Measurements from ENCODE around the gene STAP2.

The STAP2 gene

DNA sequence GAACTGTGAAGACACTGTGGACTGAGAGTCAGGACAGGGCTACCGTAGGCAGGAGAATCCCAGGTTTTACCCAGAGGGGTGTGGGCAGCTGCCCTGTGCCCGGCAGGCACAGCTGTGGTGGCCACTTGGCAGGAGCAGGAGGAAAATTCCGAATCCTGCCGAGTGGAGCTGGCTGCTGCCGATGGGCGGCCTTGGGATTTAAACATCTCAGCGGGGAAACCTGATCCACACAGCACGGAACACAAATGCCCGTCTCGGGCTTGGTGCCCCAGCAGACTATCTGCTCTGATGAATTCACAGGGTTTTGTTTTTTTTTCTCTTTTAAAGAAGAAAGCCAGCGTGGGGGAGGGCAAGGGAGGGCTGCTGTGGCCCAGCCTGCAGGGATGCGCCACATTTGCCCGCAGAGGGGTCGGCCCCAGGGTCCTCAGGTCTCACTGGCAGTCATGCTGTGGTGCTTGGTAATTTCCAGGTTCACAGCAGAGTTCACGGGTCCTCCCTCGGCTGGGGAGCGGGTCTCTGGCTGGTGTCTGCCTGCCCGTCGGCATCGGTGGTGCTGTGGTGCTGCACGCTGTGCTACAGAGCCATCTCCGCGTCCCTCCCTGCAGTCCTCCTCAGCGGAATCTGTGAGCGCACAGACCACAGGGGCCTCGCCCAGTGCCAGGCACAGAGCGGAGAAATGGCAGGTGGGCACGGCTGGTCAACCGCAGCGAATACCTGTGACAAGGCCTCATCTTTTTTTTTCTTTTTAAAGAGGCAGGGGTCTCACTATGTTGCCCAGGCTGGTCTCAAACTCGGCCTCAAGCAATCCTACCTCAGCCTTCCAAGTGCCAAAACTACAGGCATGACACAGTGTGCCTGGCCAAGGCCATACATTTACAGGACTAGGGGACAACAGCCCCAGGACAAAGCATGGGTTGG lies 32.9 kb upstream of the STAP2 start:
- in situ Hi-C loops (cut with HindIII; ENCODE audit: low sequenced_read_pairs) = no loop called here

DNA sequence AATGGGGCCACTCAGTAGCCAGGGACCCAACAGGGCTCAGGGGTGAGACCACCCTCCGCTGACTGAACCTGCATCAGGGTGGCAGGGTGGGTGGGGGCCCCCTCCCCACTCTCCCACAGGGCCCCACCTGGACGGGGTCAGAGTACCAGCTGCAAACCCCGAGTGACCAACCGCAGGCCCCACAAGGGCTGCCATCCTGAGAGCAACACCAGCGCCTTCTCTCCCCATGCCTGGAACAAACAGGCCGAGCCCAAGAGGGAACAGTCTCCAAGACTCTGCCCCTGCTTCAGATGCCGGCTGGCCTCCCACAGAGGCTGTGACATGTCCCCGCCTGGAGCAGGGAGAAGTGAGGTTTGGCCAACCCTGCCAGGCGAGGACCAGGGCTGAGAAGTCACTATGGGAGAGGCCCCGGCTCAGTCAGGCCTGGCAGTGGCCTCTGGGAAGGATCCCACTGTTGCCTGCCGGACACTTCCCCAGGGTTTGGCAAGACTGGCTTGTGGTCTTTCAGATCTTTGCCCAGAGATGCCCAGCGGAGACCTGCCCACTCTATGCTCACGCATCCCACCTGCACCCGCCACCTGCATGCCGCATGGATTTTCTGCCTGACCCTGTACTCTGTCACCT lies 31.9 kb upstream of the STAP2 start:
- in situ Hi-C loops (cut with HindIII; ENCODE audit: low sequenced_read_pairs) = no loop called here

DNA sequence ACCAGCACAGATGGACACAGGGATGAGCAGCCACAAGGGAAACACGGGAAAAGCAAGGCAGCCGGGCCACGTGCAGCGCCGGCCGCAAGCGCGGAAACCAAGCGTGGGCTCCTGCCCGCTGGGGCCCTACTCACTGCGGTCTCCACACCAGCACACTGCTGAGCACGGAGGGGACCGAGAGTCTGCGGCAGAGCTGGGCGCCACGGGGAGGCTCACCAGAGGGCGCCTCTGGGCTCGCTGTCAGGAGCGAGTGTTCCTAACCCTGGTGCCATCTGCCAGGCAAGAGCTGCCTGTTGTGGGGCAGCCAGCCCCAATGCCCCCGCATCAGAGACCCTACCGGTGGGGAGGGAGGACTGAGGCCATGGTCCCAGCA lies 31.2 kb upstream of the STAP2 start:
- in situ Hi-C loops (cut with HindIII; ENCODE audit: low sequenced_read_pairs) = no loop called here

DNA sequence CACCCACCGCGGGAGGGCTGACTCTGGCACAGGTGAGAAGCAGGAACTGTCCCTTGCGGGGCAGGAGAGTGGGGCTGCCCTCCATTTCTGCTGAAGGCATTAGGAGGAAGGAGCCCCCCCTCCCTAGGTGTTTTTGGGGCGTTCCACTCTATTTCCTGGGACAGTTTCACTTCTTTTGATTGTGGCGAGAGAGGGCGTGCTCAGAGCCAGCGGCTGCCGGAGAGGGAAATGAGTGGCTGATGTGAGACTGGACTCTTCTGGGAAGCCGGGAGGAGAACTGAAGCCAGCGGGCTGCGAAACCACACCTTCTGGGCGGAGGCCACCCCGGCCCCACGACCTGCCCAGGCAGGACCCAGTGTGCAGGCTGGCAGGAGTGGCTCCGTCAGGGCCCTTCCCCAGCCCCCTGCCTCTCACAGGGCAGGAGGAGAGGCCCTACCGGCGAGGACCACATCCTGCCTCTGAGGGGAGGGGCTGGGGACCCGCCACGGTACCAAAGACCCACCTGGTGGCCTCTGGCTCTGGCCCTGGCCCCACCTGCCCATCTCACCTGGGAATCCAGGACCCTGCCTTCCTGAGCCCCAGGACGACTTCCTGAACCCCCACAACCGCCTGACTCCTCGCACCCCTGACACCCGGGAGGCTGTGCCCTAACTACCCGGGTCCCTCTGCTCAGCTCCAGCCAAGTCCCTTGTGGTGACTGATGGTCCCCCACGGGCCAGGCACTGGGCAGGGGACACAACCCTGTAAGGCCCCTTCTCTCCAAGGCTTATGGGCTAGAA lies 30.7 kb upstream of the STAP2 start:
- in situ Hi-C loops (cut with HindIII; ENCODE audit: low sequenced_read_pairs) = no loop called here

DNA sequence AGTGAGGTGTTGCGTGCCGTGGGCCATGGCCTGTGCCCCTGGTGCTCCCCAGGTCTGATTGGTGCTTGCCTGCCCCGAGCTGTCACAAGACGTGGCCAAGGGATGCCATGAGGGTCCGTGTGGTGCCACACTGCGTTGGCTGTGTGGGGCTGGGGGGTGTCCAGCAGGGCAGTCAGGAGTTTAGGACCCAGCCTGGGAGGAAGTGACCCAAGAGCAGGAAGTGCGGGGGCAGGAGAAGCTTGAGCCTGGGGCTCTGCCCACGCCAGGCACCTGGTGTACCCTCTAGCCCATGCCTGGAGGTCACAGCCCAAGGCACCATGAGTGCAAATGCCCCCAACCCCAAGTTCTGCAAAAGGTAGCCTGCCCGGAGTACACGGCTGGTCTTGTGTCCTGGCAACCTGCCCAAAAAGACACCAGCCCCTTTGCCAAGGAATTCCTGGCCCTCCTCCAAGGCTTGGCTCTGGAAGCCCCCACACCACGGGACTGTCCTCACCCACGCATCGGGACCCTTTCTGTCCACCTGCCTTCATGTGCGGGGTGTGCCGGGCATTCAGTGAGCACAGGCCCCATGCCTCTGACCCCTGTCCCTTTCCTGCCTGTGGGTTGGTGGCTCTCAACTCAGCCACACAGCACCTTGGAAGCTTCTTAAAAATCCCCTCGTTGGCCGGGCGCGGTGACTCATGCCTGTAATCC lies 29.6 kb upstream of the STAP2 start:
- in situ Hi-C loops (cut with HindIII; ENCODE audit: low sequenced_read_pairs) = no loop called here

DNA sequence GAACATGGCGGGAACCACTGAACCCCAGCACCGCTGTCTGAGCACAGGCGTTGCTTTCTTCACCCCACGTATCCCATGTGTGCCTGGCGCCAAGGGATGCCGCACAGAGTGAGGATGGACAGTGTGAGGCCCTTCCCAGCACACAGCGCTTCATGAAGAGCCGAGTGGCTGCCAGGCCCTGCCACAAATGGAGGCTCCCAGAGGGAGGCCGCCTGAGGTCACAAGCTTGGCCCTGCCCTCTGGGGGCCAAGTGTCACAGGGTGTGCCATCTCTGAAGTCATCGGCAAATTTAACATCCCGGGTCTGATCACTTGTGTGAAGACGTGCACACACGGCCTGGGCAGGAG lies 29.1 kb upstream of the STAP2 start:
- in situ Hi-C loops (cut with HindIII; ENCODE audit: low sequenced_read_pairs) = no loop called here

DNA sequence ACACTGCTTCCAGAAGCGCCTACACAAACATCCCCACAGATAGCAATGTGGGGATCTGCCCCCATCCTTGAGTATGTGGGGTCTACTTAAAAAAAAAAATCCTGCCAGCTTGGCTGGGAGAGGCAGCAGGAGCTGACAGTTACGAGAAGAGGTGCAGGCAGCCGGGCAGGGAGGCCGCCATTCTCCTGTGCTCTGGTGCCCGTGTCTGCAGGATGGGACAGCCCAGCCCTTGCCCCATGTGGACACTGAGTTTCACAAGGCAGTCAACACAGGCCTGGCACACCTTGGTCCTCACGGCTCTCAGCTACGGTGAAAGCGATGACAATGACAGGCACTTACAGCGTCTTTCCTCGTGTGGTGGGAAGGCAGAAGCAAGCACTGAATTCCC lies 28.7 kb upstream of the STAP2 start:
- in situ Hi-C loops (cut with HindIII; ENCODE audit: low sequenced_read_pairs) = no loop called here

DNA sequence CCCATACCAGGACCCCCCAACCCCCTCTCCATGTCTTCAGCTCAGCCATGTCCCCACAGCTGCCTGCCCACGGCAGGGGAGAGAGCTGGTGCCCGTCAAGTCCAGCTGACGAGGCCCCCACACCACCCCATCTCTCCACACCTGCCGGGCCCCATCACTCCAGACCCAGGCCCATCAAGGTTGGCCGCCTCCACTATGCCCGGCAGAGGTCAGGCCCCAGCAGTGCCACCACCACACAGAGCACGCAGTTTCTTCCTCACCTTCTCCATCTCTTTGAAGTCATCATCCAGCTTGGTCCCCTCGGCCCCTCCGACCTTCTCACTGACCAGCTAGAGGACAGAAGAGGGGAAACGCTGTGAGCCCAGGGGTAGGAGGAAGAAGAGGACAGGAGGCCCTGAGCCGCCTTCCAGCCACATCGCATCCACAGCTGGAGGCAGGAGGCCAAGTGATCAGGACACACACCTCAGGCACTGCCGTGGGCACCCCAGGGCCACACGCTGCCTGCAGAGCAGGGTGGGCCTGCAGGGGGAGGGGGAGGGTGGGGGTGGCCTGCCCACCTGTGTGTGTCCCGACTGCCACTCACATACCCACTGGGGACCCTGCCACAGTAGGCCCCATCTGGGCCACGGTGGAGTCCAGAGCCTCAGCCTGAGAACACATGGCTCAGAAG lies 28.2 kb upstream of the STAP2 start:
- in situ Hi-C loops (cut with HindIII; ENCODE audit: low sequenced_read_pairs) = no loop called here

DNA sequence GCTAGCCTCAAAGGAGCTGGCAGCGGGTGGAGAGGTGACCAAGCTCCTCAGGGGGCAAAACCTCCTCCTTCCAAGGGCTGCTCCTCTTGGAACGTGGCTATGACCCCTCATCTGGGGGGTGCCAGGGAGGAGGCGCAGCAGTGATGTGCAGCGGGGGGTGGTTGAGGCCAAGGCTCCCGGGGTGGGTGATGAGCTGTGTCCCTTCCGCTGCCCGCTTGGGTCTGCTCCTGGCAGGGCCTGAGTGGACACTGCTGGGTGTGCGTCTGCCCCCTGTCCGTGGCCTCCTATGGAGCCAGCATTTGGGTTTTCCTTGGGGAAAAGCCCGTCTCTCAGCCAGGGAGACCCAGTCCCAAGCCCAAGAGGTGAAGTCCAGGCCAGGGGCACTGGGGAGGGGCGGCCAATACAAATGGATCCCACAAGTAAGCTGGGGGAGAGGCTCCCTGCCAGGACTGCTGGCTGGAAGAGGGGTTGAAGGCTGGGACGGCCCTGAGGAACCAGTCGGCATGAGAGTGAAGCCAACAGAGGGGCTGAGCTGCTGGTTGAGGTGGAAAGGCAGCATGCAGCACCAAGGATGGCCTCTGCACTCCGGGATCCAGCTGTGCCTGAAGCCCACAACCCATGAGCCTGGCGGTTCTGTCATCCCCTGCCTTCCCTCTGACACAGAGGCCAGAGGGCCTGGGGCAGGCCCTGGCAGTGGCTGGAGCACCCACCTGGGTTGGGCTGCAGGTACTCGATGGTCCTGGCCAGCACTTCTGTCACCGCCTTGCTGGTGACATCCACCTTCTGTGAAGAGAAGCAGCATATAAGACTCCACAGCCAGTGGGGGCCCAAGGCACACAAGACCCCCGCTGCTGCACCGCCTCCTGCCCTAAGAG lies 27.4 kb upstream of the STAP2 start:
- in situ Hi-C loops (cut with HindIII; ENCODE audit: low sequenced_read_pairs) = no loop called here

DNA sequence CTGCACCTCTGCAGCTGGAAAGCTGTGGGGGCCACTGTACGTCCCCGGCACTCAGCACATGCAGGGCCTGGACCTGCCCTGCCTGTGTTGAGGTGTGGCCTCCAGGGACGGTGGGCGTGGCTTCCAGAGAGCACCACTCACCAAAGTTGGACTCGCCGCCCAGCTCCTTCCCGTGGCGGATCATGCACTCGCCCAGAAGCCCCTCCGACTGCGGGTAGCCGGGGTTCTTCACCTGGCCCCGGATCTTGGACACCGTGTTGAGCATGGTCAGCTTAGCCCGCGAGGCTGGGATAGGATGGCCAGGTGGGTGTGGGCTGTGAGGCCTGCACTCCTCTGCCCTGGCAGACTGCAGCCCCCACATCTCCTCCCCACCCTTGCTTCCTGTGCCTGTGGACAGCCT lies 26.7 kb upstream of the STAP2 start:
- in situ Hi-C loops (cut with HindIII; ENCODE audit: low sequenced_read_pairs) = no loop called here

DNA sequence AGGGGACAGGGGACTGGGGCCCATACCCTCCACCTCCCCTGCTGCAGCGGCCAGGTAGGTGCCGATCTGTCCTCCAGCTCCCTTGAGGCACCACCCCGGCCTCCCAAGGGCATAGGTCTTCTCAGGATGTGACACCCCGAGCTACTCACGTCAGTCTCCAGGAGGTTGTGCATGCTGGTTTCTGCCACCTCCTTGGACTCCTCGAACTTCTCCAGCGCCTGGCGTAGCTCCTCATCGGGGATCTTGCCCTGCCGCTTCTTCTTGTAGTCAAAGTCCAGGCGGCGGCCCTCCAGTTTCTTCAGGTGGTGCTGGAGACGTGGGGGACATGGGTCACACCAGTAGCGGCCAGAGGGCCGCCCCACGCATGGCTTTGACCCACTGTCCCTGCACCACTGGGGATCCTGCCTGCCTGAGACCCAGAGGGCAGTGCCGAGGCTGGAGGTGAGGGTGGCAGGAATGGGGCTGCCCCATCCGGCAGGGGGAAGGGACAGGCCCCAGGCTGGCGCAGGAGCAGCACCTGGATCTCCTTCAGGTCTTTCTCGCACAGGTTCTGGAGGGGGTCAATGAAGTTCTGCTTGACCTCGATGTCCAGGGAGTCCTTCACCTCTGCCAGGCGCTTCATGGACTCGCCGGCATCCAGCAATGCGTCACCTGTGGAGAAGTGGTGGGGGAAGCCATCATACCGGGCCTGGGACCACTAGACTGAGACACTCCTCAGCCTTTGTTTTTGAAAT lies 25.1 kb upstream of the STAP2 start:
- in situ Hi-C loops (cut with HindIII; ENCODE audit: low sequenced_read_pairs) = no loop called here

DNA sequence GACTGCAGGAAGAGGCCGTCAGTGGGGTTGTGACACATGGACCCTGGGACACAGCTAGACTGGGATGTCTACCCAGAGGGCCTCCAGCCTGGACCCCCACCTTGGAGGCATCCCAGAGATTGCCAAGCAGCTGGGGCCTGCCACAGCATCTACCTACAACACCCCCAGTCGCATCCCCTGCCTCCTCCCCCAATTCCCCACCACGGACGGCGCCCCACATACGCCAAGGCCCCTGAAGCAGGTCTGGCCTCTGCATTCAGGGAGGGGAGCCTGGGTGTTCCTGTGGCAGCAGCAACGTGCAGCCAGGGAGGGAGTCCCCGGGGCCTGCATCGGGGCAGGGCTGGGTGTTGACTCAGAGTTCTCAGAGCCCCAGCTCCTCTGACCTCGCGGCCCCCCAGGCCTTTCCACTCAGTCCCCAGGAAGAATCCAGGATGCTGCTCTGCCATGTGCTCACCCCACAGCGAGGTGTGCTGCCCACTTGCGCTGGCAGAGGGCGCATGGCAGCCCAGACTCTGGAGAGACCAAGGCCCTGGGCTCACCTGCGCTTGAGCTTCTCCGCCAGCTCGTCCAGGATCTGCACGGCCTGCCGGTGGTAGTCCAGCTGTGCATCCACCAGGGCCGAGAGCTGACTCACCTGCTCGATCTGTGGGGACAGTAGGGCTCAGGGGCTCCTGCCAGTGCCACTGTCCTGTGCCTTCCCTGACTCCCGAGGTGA lies 24.4 kb upstream of the STAP2 start:
- in situ Hi-C loops (cut with HindIII; ENCODE audit: low sequenced_read_pairs) = no loop called here

DNA sequence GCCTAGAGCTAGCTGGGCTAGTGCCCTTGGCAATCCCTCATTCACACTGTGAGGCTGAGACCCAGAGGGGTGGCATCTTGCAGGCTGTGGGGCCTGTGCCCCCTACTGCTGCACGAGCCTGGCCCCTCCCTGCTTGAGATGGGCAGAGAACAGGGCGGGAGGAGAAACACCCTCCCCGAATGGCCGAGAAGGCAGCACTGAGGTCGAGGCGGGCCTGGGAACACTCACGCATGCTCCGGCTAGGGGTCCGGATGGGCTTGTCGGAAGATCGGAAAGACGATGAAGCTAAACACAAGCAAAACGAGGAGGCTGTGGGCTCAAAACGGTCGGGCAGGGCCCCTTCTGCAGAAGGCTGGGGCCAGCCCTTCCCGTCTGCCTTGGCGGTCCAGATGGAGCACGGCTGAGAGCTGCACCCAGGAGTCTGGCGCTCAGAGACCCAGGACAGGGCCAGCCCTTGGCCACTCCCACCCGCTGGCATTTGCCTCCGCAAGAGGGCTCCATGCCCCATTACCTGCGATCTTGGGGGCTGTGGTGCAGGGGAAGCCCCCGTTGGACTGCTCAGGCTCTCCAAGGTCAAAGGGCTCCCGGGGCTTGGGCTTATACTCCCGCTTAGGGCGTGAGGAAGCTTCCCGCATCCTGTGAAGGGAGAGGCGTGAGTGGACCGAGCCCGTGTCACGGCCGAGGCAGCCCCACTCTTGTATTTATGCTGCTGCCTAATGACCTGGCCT lies 23.6 kb upstream of the STAP2 start:
- in situ Hi-C loops (cut with HindIII; ENCODE audit: low sequenced_read_pairs) = no loop called here

DNA sequence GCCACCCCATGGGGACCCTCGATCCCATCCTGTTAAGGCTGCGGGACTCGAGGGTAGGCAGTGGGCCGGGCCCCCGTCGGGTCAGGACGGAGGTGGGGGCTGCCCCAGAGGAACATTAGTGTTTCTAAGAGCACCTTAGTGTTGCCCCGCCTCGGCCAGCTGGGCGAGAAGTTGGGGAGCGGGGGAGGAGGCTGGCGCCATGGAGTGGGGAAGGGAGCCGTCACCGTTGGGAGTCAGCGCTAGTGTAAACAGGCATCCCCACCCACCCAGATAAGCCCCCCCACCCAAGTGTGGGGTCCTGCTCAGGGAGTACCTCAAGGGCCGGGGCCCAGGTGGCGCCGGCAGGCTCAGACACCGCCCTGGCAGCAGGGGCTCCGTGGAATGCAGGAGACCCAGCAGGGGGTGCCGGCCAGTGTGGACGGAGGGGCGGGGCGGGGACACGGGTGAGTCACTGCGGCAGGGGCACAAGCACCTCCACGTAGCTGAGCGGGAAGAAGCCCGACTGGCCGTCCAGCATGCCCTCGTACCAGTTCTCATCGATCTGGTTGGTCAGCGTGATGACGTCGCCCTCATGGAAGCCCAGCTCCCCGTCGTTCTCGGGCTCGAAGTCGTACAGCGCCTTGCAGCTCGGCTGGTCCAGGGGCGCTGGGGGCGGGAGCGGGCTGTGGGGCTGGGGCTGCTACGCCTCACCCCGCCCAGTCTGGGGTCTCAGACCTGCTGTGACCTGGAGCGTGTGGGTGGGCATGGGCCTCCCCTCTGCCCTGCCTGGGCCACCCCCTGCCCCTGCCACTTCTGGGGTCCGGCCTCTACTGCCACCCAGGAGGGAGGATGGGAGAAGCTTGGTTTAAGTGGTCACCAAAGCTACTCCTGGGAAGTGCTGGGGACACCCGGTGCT lies 22.8 kb upstream of the STAP2 start:
- in situ Hi-C loops (cut with HindIII; ENCODE audit: low sequenced_read_pairs) = no loop called here

DNA sequence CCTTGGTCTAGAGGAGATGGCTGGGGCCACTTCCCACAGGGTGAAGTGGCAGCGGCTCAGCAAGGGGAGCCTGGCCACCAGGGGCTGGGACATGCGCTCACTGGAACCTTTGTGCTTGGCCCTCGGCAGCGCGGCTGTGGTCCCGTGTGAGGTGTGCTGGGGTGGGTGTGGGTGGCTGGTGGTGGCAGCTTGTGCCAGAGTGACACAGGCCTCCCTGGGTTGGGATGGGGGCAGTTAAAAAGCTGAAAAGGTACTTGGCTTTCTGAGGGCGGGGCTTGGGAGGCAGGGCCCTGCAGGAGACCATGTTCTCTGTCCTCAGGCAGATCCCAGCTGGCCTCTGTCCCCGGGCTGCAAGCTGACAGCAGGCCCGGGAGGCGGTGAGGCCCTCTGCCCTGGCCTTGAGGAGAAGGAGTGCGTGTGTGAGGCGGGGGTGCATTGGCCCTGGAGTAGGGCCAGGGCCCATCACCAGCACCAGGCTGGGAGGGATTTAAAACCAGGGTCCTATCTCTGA lies 22.1 kb upstream of the STAP2 start:
- in situ Hi-C loops (cut with HindIII; ENCODE audit: low sequenced_read_pairs) = no loop called here

DNA sequence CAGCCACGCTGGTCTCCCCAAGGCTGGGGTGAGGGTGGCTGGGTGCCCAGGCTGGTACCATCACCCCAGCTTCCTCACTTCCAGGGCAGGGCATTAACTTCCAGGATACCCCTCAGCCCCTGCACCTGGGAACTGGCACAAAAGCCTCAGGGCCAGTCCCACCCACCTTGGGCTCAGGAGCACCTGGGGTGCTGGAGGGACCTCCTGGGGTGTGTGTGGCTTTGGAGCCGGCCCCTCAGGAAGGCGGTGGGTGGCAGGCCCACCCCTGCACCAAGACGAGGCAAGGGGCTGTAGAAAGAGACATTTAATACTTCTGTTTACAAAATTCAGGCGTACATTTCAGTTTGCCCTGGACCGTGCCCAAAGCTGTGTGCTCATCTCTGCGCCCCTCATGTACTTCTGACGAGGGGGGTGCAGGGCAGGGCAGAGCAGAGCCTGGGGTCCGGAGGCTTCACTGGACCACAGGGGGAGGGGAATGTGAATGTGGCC lies 21.5 kb upstream of the STAP2 start:
- in situ Hi-C loops (cut with HindIII; ENCODE audit: low sequenced_read_pairs) = no loop called here

DNA sequence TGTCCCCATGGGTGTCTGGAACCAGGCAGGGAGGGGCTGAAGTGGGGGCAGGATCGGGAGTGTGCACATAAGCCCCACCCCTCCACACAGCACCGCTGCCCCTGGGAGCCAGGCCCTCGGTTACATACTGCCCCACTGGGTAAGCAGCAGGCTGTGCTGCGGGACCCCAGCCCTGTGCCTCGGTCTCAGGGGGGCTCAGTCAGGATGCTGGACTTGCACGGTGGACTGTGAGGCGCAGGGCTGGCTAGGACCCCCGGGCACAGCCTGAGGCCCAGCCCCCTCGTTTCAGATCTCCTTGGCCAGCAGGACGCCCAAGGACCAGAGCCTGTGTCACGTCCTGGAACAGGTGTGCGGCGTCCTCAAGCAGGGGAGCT lies 21.0 kb upstream of the STAP2 start:
- in situ Hi-C loops (cut with HindIII; ENCODE audit: low sequenced_read_pairs) = no loop called here
